Lung (tissue), 5 donors: ENCODE data around the gene SIRPB1. TPM values are rescaled to one million over a fixed set of nuclear protein-coding genes. Genes with fewer than 3 reads are reported as not detected.

Experiments used
- polyA plus RNA-seq, 2 donors: library from polyadenylated mRNA; stranded (reverse); fragments of 200-250 nt; gene quantifications; one replicate each; pipeline ENCODE4 v1.2.1, GENCODE V29; 2013
- small RNA-seq: library from RNA; depleted of rRNA; stranded (forward); fragments of <200 nt; gene quantifications from one replicate; pipeline ENCODE3, GENCODE V24; 2014; ENCODE audit warnings: low replicate concordance
- total RNA-seq, 2 donors: library from RNA; depleted of rRNA in 1 of 2; stranded (reverse); fragments of >200 nt in 1 of 2; gene quantifications; one replicate each; pipeline ENCODE4 v1.2.1, GENCODE V29; 2014 to 2021
- donor health status: Bipolar disorder and iron deficiency.
- donor health status: healthy.
- donor health status: DM: yes; HTN: yes; CAD: no.

Gene SIRPB1
- total and polyA plus RNA-seq, 4 donors = 1.2 to 45.6 (median 13.9) TPM

Small RNA genes lying within 50 kb of the gene (small RNA-seq; reads per million reads assigned to genes)
- not detected for gene RN7SL561P

Other genes with a start within 250 kb of the SIRPB1 start
- gene FKBP1A, start 227.0 kb downstream of the SIRPB1 start, total RNA-seq = 100 to 1,000 TPM; 145 to 308 TPM
- gene FKBP1A, start 227.0 kb downstream of the SIRPB1 start, polyA plus RNA-seq = 100 to 1,000 TPM; 246 to 465 TPM
- 10 to 100 TPM; 42.9 to 84.8 TPM for gene NSFL1C, start 153.2 kb downstream of the SIRPB1 start, total RNA-seq
- gene NSFL1C, start 153.2 kb downstream of the SIRPB1 start, polyA plus RNA-seq = 10 to 100 TPM; 39.0 to 63.3 TPM
- gene SIRPB2, start 128.6 kb downstream of the SIRPB1 start, total RNA-seq = 10 to 100 TPM in 1 of 2 donors, 1 to 10 TPM in 1; 4.7 to 18.5 TPM
- 10 to 100 TPM in 1 of 2 donors, 1 to 10 TPM in 1; 3.9 to 30.9 TPM for gene SIRPB2, start 128.6 kb downstream of the SIRPB1 start, polyA plus RNA-seq
- under 1 TPM; 0.28 to 0.86 TPM for gene SIRPD, start 62.3 kb downstream of the SIRPB1 start, total RNA-seq
- gene SIRPD, start 62.3 kb downstream of the SIRPB1 start, polyA plus RNA-seq = 1 to 10 TPM in 1 of 2 donors, under 1 TPM in 1; 0.75 to 1.9 TPM
- gene SIRPG, start 37.8 kb upstream of the SIRPB1 start, total RNA-seq = 1 to 10 TPM in 1 of 2 donors, under 1 TPM in 1; 0.28 to 1.8 TPM
- 1 to 10 TPM in 1 of 2 donors, under 1 TPM in 1; 0.35 to 1.2 TPM for gene SIRPG, start 37.8 kb upstream of the SIRPB1 start, polyA plus RNA-seq